ENCODE measurements around the gene KRTAP5-6.

The KRTAP5-6 gene

GRCh38 chr11:1691878-1692707 lies 4.9 kb upstream of the KRTAP5-6 start:
- TF ChIP-seq CTCF (IDR thresholded peaks at IDR 0.05) = no peak

- no peak for TF ChIP-seq CTCF (IDR thresholded peaks at IDR 0.05)
Measured at GRCh38 chr11:1692708-1693326, 4.2 kb upstream of the KRTAP5-6 start.

GRCh38 chr11:1693327-1694063 lies 3.5 kb upstream of the KRTAP5-6 start:
- TF ChIP-seq CTCF (IDR thresholded peaks at IDR 0.05) = peak; percentile 97

- TF ChIP-seq CTCF (IDR thresholded peaks at IDR 0.05) = peak; percentile 91
Measured at GRCh38 chr11:1694064-1694845, 2.7 kb upstream of the KRTAP5-6 start.

- TF ChIP-seq CTCF (IDR thresholded peaks at IDR 0.05) = no peak
Measured at GRCh38 chr11:1694846-1695547, 2.0 kb upstream of the KRTAP5-6 start.

- TF ChIP-seq CTCF (IDR thresholded peaks at IDR 0.05) = no peak
Measured at GRCh38 chr11:1695548-1696108, 1.4 kb upstream of the KRTAP5-6 start.

Data from LNCAP (cell line).